B cell (primary cell): ENCODE data around the gene PLEKHH3. TPM values are rescaled to one million over a fixed set of nuclear protein-coding genes. Genes with fewer than 3 reads are reported as not detected.
"Not testable (repeated sequence)": the region's sequence is repeated elsewhere in the genome, so short reads cannot be mapped to it uniquely, and the experiment has no call there.

Experiments
- ATAC-seq: fragments of 200-7000 bp; cut with Tn5 transposase; one replicate; pipeline ENCODE4 v1.10.0; 2021; ENCODE audit warnings: low read depth, mild to moderate bottlenecking, moderate number of reproducible peaks, moderate library complexity
- CTCF ChIA-PET: fragments of 350-600 bp; sonication (Branson Sonifier 250); formaldehyde crosslinking; loops from one replicate; lab custom pipeline; 2021; ENCODE audit warnings: antibody characterized with exemption, inconsistent platforms; lab: Charles Lee
- POLR2A ChIA-PET: fragments of 350-600 bp; sonication (Branson Sonifier 250); formaldehyde crosslinking; loops from one replicate; lab custom pipeline; 2021; ENCODE audit warnings: antibody characterized with exemption; lab: Charles Lee
- DNase-seq: peaks from one replicate; pipeline ENCODE4 v3.0.0; 2013
- H2AFZ ChIP-seq: 2 replicates; pipeline ENCODE4 v1.6.1; 2012; ENCODE audit warnings: mild to moderate bottlenecking, low read depth, low read length; ENCODE audit not compliant: insufficient read depth, poor library complexity, severe bottlenecking
- H3K27ac ChIP-seq, 2 donors: 1 replicate in 1 of 2; 2 replicates in 1 of 2; pipeline ENCODE4 v1.5.1; 2012 to 2013; ENCODE audit warnings: low read length in 2 of 2, mild to moderate bottlenecking in 2 of 2, moderate library complexity in 1 of 2
- H3K27me3 ChIP-seq, 4 experiments: fragments of 200-600 bp in 1 of 4; sonication (generic) in 1 of 4; replicated peaks in 1 of 4; 1 replicate in 2 of 4; 2 replicates in 2 of 4; pipeline versions ENCODE4 v1.6.1 to v1.7.0; 2013 to 2016; ENCODE audit warnings: low read length in 3 of 4, mild to moderate bottlenecking in 2 of 4, mixed read lengths in 1 of 4, moderate library complexity in 1 of 4; ENCODE audit not compliant: insufficient read depth in 4 of 4, control insufficient read depth in 3 of 4; ENCODE audit errors: control extremely low read depth in 1 of 4
- H3K36me3 ChIP-seq, 2 experiments: replicated peaks in 1 of 2; 1 replicate in 1 of 2; 2 replicates in 1 of 2; pipeline versions ENCODE4 v1.6.1 to v1.7.1; 2013; ENCODE audit warnings: low read length in 1 of 2; ENCODE audit not compliant: insufficient read depth in 2 of 2, control insufficient read depth in 1 of 2; ENCODE audit errors: control extremely low read depth in 1 of 2, extremely low read depth in 1 of 2
- H3K4me1 ChIP-seq, 2 donors: fragments of 200-600 bp in 1 of 2; sonication (generic) in 1 of 2; 1 replicate in 1 of 2; 2 replicates in 1 of 2; pipeline versions ENCODE4 v1.5.1 to v1.6.1; 2013 to 2017; ENCODE audit warnings: low read length in 2 of 2; ENCODE audit not compliant: control insufficient read depth in 2 of 2, insufficient read depth in 2 of 2
- H3K4me2 ChIP-seq: replicated peaks from 2 replicates; pipeline ENCODE3; 2012; ENCODE audit warnings: mild to moderate bottlenecking, low read depth, low read length; ENCODE audit not compliant: poor library complexity, severe bottlenecking
- H3K4me3 ChIP-seq, 5 experiments: fragments of 200-600 bp in 1 of 5; sonication (generic) in 1 of 5; 1 replicate in 3 of 5; 2 replicates in 2 of 5; pipeline versions ENCODE4 v1.5.1 to v1.7.0; 2011 to 2016; ENCODE audit warnings: low read length in 4 of 5, mild to moderate bottlenecking in 4 of 5, low read depth in 2 of 5, control low read depth in 1 of 5, moderate library complexity in 1 of 5; ENCODE audit not compliant: insufficient read depth in 1 of 5; ENCODE audit errors: control extremely low read depth in 1 of 5, extremely low read depth in 1 of 5
- H3K79me2 ChIP-seq: fragments of 200-600 bp; sonication (generic); one replicate; pipeline ENCODE4 v1.6.0; 2016; ENCODE audit warnings: low read length; ENCODE audit not compliant: control insufficient read depth, insufficient read depth
- H3K9ac ChIP-seq: fragments of 200-600 bp; sonication (generic); 2 replicates; pipeline ENCODE4 v1.6.1; 2017; ENCODE audit warnings: mild to moderate bottlenecking, low read length, moderate library complexity
- H3K9me3 ChIP-seq, 3 donors: one replicate each; pipeline versions ENCODE4 v1.6.1 to v1.7.1; 2013; ENCODE audit warnings: low read length in 2 of 3; ENCODE audit not compliant: control insufficient read depth in 2 of 3, insufficient read depth in 1 of 3; ENCODE audit errors: control extremely low read depth in 1 of 3
- H4K20me1 ChIP-seq: 2 replicates; pipeline ENCODE4 v1.6.0; 2012; ENCODE audit warnings: mild to moderate bottlenecking, low read length; ENCODE audit not compliant: insufficient read depth, control insufficient read depth, poor library complexity, severe bottlenecking
- H3K27ac Mint-ChIP-seq: one replicate; pipeline ENCODE4 v1.8.0; 2021; ENCODE audit warnings: mixed read lengths
- H3K27me3 Mint-ChIP-seq: one replicate; pipeline ENCODE4 v1.8.0; 2021; ENCODE audit warnings: mixed read lengths
- H3K4me1 Mint-ChIP-seq: one replicate; pipeline ENCODE4 v1.8.0; 2021; ENCODE audit warnings: mixed read lengths
- H3K4me3 Mint-ChIP-seq: one replicate; pipeline ENCODE4 v1.8.0; 2021; ENCODE audit warnings: mixed read lengths
- H3K9me3 Mint-ChIP-seq: one replicate; pipeline ENCODE4 v1.8.0; 2022; ENCODE audit warnings: mixed read lengths; ENCODE audit not compliant: insufficient read depth
- EZH2 ChIP-seq: IDR thresholded peaks from 2 replicates; pipeline ENCODE4 v1.6.1; 2012; ENCODE audit warnings: borderline replicate concordance, low read depth, mild to moderate bottlenecking, moderate library complexity, low read length; ENCODE audit not compliant: insufficient read depth, poor library complexity, severe bottlenecking
- WGBS: methylation state at CpG from one replicate; pipeline ENCODE4 v1.1.5; 2013; ENCODE audit warnings: missing lambda C conversion rate; ENCODE audit not compliant: insufficient coverage; 5-methylcytosine and 5-hydroxymethylcytosine counted together
- intact Hi-C: fragments of 100-400 bp; cut with micrococcal nuclease; formaldehyde crosslinking; loops from one replicate; pipeline ENCODE4 v1.10.0; 2022
- polyA plus RNA-seq: library from polyadenylated mRNA; depleted of rRNA; stranded (reverse); fragments of >200 nt; gene quantifications from 2 replicates; pipeline ENCODE4 v1.2.3, GENCODE V29; 2012
- total RNA-seq, 2 donors: library from RNA; stranded (reverse); fragments of 120-200 nt in 1 of 2; gene quantifications; 1 replicate in 1 of 2; 2 replicates in 1 of 2; pipeline versions ENCODE4 v1.2.3 to v1.2.4, GENCODE V29; 2013 to 2022
- TF ChIP-seq, protein P1 (sequence below): fragments of 200-600 bp; IDR thresholded peaks from one replicate; pipeline ENCODE4 v1.8.0; 2022; ENCODE audit warnings: antibody characterized with exemption, mild to moderate bottlenecking

Gene PLEKHH3
- total and polyA plus RNA-seq, 2 donors (not counting 1 experiment from before 2014, with no cell fraction given): 0.44 to 0.67 TPM

DNA sequence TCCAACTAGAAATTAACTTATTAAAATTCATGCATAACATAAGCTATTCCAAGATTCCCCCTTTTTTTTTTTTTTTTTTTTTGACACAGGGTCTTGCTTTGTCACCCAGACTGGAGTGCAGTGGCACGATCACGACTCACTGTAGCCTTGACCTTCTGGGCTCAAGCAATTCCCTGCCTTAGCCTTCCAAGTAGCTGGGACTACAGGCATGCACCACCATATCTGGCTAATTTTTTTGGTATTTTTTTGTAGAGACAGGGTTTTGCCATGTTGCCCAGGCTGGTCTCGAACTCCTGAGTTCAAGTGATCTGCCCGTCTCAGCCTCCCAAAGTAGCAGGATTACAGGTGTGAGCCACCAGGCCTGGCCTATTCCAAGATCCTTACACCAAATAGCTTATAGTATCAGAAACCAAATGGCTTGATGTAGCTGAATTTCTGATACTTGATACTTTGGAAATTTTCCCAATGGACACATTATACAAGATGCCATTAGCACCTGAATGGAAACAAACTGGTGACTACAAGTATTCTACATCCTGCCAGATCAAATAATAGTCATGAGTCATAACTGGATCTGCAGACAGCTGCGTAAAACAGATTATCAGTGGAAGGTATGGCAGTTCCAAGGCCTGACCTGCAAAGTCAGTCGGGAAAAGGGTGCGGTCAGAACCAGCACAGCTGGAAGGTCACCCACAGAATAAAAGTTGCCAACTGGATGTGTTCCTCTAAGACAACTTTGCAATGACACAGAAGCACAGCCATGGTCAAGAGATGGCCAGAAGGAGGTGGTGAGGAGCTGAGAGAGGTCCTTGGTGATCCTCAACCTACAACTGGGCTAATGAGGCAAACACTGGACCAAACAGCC is 52.8 kb downstream of the PLEKHH3 start:
- peaks cover 3 to 5% of the 10 kb centered on the region in 2 donors for H3K4me1 ChIP-seq
- H3K27ac Mint-ChIP-seq: no peak overlapping the region
- H3K27ac ChIP-seq: no peak overlapping the region
- no peak overlapping the region for H3K9ac ChIP-seq
- DNase-seq (no peak), ATAC-seq (no peak)
- WGBS: 97% methylated on average over 5 of the region's 7 CpGs
- H3K27me3 Mint-ChIP-seq: no peaks in the 10 kb centered on the region
- peaks cover 7% of the 10 kb centered on the region for H3K4me1 Mint-ChIP-seq
- H3K4me3 Mint-ChIP-seq: no peak overlapping the region
- H3K9me3 Mint-ChIP-seq: no peaks in the 10 kb centered on the region
- H2AFZ ChIP-seq: no peak overlapping the region
- no peaks in the 10 kb centered on the region for H3K9me3 ChIP-seq
- TF ChIP-seq, protein P1, sequence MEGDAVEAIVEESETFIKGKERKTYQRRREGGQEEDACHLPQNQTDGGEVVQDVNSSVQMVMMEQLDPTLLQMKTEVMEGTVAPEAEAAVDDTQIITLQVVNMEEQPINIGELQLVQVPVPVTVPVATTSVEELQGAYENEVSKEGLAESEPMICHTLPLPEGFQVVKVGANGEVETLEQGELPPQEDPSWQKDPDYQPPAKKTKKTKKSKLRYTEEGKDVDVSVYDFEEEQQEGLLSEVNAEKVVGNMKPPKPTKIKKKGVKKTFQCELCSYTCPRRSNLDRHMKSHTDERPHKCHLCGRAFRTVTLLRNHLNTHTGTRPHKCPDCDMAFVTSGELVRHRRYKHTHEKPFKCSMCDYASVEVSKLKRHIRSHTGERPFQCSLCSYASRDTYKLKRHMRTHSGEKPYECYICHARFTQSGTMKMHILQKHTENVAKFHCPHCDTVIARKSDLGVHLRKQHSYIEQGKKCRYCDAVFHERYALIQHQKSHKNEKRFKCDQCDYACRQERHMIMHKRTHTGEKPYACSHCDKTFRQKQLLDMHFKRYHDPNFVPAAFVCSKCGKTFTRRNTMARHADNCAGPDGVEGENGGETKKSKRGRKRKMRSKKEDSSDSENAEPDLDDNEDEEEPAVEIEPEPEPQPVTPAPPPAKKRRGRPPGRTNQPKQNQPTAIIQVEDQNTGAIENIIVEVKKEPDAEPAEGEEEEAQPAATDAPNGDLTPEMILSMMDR: no peak
- no peak for TF ChIP-seq EZH2
- no peak overlapping the region for H3K4me3 ChIP-seq
- H3K4me2 ChIP-seq: no peak overlapping the region
- POLR2A ChIA-PET: interaction anchor here (0.8 kb wide), 1 partner anchor 39 kb away, joined by 3 read pairs; no protein-coding TSS in a partner anchor
- no peaks in the 10 kb centered on the region for H3K79me2 ChIP-seq
- intact Hi-C loops: no loop called here
- no peaks in the 10 kb centered on the region for H3K36me3 ChIP-seq
- no peaks in the 10 kb centered on the region for H3K27me3 ChIP-seq
- CTCF ChIA-PET: interaction anchor here (1.1 kb wide), 1 partner anchor 46 kb away, joined by 4 read pairs; the partner anchor contains the start of gene PSMC3IP
- H4K20me1 ChIP-seq: no peaks in the 10 kb centered on the region

DNA sequence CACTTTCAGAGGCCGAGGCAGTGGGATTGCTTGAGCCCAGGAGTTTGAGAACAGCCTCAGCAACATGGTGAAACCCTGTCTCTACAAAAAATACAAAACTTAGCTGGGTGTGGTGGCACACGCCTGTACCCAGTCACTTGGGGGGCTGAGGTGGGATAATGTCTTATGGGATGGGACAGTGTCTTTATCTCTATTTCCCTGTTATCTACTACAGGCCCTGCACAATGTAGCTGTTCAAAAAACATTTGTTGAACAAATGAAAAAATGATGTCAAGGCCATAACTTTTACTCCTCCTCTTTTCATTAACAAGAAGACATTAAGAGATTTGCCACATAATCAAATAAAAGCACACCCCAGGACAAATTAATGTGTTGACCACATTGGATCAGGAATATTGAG is 53.5 kb downstream of the PLEKHH3 start:
- ChIA-PET POLR2A (interaction anchor here (0.8 kb wide), 1 partner anchor 40 kb away, joined by 3 read pairs; no protein-coding TSS in a partner anchor), CTCF (interaction anchor here (1.1 kb wide), 1 partner anchor 45 kb away, joined by 4 read pairs; the partner anchor contains the start of gene PSMC3IP)
- Histone ChIP-seq H3K4me1 (peaks cover 8 to 12% of the 10 kb centered on the region in 2 donors), H3K4me3 (no peak overlapping the region), H3K4me2 (no peak overlapping the region), H3K27me3 (no peaks in the 10 kb centered on the region), H3K9ac (no peak overlapping the region), H3K79me2 (no peaks in the 10 kb centered on the region), H4K20me1 (no peaks in the 10 kb centered on the region), H3K27ac (no peak overlapping the region), H3K9me3 (no peaks in the 10 kb centered on the region), H3K36me3 (no peaks in the 10 kb centered on the region), H2AFZ (no peak overlapping the region)
- Mint-ChIP-seq H3K9me3 (no peaks in the 10 kb centered on the region), H3K4me3 (no peak overlapping the region), H3K27ac (no peak overlapping the region), H3K27me3 (no peaks in the 10 kb centered on the region), H3K4me1 (peaks cover 14% of the 10 kb centered on the region)
- DNase-seq (no peak), ATAC-seq (no peak)
- intact Hi-C loops: no loop called here
- WGBS: 100% methylated on average over 1 of the region's 2 CpGs
- TF ChIP-seq, protein P1: no peak
- no peak for TF ChIP-seq EZH2

DNA sequence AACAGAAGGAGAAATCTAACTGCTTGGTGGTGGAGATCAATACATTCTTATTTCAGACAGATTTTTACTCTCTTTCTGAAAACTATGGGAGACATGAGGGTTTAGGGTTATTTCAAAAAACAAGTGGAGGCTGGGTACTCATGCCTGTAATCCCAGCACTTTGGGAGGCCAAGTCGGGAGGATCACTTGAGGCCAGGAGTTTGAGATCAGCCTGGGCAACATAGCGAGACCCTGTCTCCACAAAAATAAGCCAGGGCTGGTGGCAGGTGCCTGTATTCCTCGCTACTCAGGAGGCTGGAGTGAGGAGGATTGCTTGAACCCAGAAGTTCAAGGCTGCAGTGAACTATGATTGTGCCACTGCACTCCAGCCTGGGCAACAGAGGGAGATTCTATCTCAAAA is 54.8 kb downstream of the PLEKHH3 start:
- peaks cover 10 to 18% of the 10 kb centered on the region in 2 donors for H3K4me1 ChIP-seq
- H2AFZ ChIP-seq, H3K4me3 Mint-ChIP-seq, H3K27me3 Mint-ChIP-seq, intact Hi-C loops, CTCF ChIA-PET, DNase-seq, H3K79me2 ChIP-seq, H3K27me3 ChIP-seq, H3K4me3 ChIP-seq, H3K9ac ChIP-seq, ATAC-seq, H3K27ac ChIP-seq, H3K9me3 Mint-ChIP-seq, H3K27ac Mint-ChIP-seq, H3K9me3 ChIP-seq, H4K20me1 ChIP-seq, H3K36me3 ChIP-seq, POLR2A ChIA-PET, H3K4me2 ChIP-seq: not testable (repeated sequence)
- 95% methylated on average over 2 of the region's 3 CpGs for WGBS
- H3K4me1 Mint-ChIP-seq: peaks cover 21% of the 10 kb centered on the region
